Sigmoid colon (tissue), 3 donors: ENCODE results near the gene ATOSB.

Experiments used
- CTCF ChIP-seq, 4 experiments: fragments of 450-650 bp in 3 of 4; fragments of 200-600 bp in 1 of 4; IDR thresholded peaks; one replicate each; pipeline ENCODE4 v1.5.1; 2016 to 2019; ENCODE audit warnings: antibody characterized with exemption in 4 of 4, mild to moderate bottlenecking in 3 of 4, moderate library complexity in 2 of 4
- POLR2A ChIP-seq, 2 donors: fragments of 450-650 bp; IDR thresholded peaks; one replicate each; pipeline ENCODE4 v1.6.1; 2016; ENCODE audit warnings: antibody characterized with exemption in 2 of 2, mild to moderate bottlenecking in 2 of 2, moderate library complexity in 2 of 2

GRCh38 chr9:35054185-35054835 lies 61.4 kb downstream of the ATOSB start:
- TF ChIP-seq POLR2A (IDR thresholded peaks at IDR 0.05) (no peak), CTCF (IDR thresholded peaks at IDR 0.05) (no peak)
